ENCODE measurements around the gene OR9A2.

OR9A2 gene

GRCh38 chr7:143052041-143052440 is 25.1 kb upstream of the OR9A2 start, which contains the start of gene OR6V1:
Gene OR6V1, plus strand, starts transcription at chr7:143052341. Its CDS starts 0 bp downstream, at chr7:143052341.
- 0 out of 2 replicates have a peak within 1 kb of the TSS, but pooled peaks have one; percentile 12 for H2AFZ ChIP-seq (ENCODE audit: low read depth, low read length)
- no peak within 1 kb of the TSS for H3K27ac ChIP-seq (ENCODE audit: low read length)
- H3K9me3 ChIP-seq (ENCODE audit: insufficient read depth, low read length), result no peaks in the 10 kb centered on the region
- H3K4me1 ChIP-seq (ENCODE audit: low read length), result peaks cover 13% of the 10 kb centered on the region
- H3K27me3 ChIP-seq (ENCODE audit: low read depth, low read length), result peaks cover 6% of the 10 kb centered on the region; the same call in 1 of the 2 replicates
- no peaks in the 10 kb centered on the region for H4K20me1 ChIP-seq (ENCODE audit: insufficient read depth, low read length)
- H3K79me2 ChIP-seq (ENCODE audit: low read length), result no peaks in the 10 kb centered on the region
- no peaks in the 10 kb centered on the region for H3K36me3 ChIP-seq (replicated peaks; ENCODE audit: low read depth, low read length)
- TF ChIP-seq EZH2phosphoT487 (IDR thresholded peaks at IDR 0.05; ENCODE audit: low read depth), result no peak
- no peak for TF ChIP-seq CTCF (IDR thresholded peaks at IDR 0.05; ENCODE audit: low read depth, low read length)
- H3K9ac ChIP-seq (ENCODE audit: low read length), result no peak within 1 kb of the TSS
- H3K4me3 ChIP-seq (ENCODE audit: low read length), result no peak within 1 kb of the TSS
- H3K4me2 ChIP-seq (ENCODE audit: low read length), result no peak within 1 kb of the TSS; the same call in 1 of the 2 replicates

- Histone ChIP-seq H3K4me3 (ENCODE audit: low read length) (no peak overlapping the region), H3K27me3 (ENCODE audit: low read depth, low read length) (peaks cover 6% of the 10 kb centered on the region; the same call in 1 of the 2 replicates)
Measured at GRCh38 chr7:143050931-143051330, 24.0 kb upstream of the OR9A2 start.

DNA sequence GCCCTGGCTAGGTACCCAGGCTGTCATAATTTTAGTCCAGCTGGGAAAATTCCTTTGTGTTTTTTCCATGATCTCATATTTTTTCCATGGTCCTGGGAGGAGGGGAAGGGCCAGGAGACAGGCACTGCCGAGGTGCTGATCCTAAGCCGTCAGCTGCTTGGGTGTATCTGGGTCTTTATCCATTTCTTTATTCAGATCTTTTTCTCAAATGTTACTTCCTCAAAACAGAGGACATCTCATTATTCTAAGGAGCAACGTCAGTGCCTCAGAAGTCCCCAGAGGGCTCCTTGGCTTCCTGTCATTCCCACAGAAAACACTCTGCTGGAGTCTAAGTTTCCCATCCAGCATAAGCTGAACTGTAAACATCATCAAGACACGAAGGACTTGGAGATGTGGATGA is 22.4 kb upstream of the OR9A2 start:
- Histone ChIP-seq H3K36me3 (replicated peaks; ENCODE audit: low read depth, low read length) (no peaks in the 10 kb centered on the region), H3K27me3 (ENCODE audit: low read depth, low read length) (peaks cover under 1% of the 10 kb centered on the region; the same call in 1 of the 2 replicates), H2AFZ (ENCODE audit: low read depth, low read length) (no peak overlapping the region), H3K4me1 (ENCODE audit: low read length) (peaks cover 15% of the 10 kb centered on the region), H3K9me3 (ENCODE audit: insufficient read depth, low read length) (no peaks in the 10 kb centered on the region), H3K9ac (ENCODE audit: low read length) (no peak overlapping the region), H3K79me2 (ENCODE audit: low read length) (no peaks in the 10 kb centered on the region), H3K27ac (ENCODE audit: low read length) (no peak overlapping the region), H3K4me2 (ENCODE audit: low read length) (no peak overlapping the region), H4K20me1 (ENCODE audit: insufficient read depth, low read length) (no peaks in the 10 kb centered on the region), H3K4me3 (ENCODE audit: low read length) (no peak overlapping the region)
- TF ChIP-seq EZH2phosphoT487 (IDR thresholded peaks at IDR 0.05; ENCODE audit: low read depth), result no peak

More at GRCh38 chr7:143050931-143051330, 24.0 kb upstream of the OR9A2 start:
- Histone ChIP-seq H3K79me2 (ENCODE audit: low read length) (no peaks in the 10 kb centered on the region), H3K4me2 (ENCODE audit: low read length) (no peak overlapping the region; the same call in 1 of the 2 replicates), H3K27ac (ENCODE audit: low read length) (no peak overlapping the region), H3K36me3 (replicated peaks; ENCODE audit: low read depth, low read length) (no peaks in the 10 kb centered on the region), H3K9ac (ENCODE audit: low read length) (no peak overlapping the region), H3K9me3 (ENCODE audit: insufficient read depth, low read length) (no peaks in the 10 kb centered on the region), H2AFZ (ENCODE audit: low read depth, low read length) (0 out of 2 replicates have a peak overlapping the region, but pooled peaks have one; percentile 12), H3K4me1 (ENCODE audit: low read length) (peaks cover 15% of the 10 kb centered on the region), H4K20me1 (ENCODE audit: insufficient read depth, low read length) (no peaks in the 10 kb centered on the region)
- TF ChIP-seq CTCF (IDR thresholded peaks at IDR 0.05; ENCODE audit: low read depth, low read length) (no peak), EZH2phosphoT487 (IDR thresholded peaks at IDR 0.05; ENCODE audit: low read depth) (no peak)

DNA sequence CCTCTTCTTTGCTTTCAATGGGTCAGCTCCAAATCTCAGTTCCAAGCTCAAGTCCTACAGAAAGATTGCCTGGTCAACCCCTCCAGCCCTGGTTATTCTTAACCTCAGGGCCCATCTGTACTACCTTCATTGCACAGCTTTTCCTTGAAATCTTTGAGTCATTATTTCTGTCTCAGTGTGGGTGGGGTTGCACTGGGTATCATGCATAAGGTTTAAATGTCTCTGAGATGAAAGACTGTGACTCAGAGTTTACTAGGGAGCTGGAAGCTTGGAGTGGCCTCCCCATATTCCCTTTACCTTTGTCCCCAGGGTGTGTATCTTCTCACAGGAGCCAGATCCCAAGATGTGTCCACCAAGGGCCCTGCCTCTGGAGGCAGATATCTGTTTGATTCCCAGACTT is 21.9 kb upstream of the OR9A2 start:
- H3K4me2 ChIP-seq (ENCODE audit: low read length), result no peak overlapping the region

More for the DNA sequence above, 21.9 kb upstream of the OR9A2 start:
- H3K4me1 ChIP-seq (ENCODE audit: low read length), result peaks cover 16% of the 10 kb centered on the region
- no peaks in the 10 kb centered on the region; the same call in 1 of the 2 replicates for H3K27me3 ChIP-seq (ENCODE audit: low read depth, low read length)
- H3K4me3 ChIP-seq (ENCODE audit: low read length), result no peak overlapping the region
- no peaks in the 10 kb centered on the region for H3K36me3 ChIP-seq (replicated peaks; ENCODE audit: low read depth, low read length)
- no peak overlapping the region for H3K9ac ChIP-seq (ENCODE audit: low read length)
- no peak overlapping the region for H2AFZ ChIP-seq (ENCODE audit: low read depth, low read length)
- TF ChIP-seq EZH2phosphoT487 (IDR thresholded peaks at IDR 0.05; ENCODE audit: low read depth), result no peak
- TF ChIP-seq CTCF (IDR thresholded peaks at IDR 0.05; ENCODE audit: low read depth, low read length), result no peak
- H4K20me1 ChIP-seq (ENCODE audit: insufficient read depth, low read length), result no peaks in the 10 kb centered on the region
- H3K9me3 ChIP-seq (ENCODE audit: insufficient read depth, low read length), result no peaks in the 10 kb centered on the region
- no peak overlapping the region for H3K27ac ChIP-seq (ENCODE audit: low read length)
- no peaks in the 10 kb centered on the region for H3K79me2 ChIP-seq (ENCODE audit: low read length)

Measured in OCI-LY3 (cell line).